Activated naive CD4-positive, alpha-beta T cell treated with anti-CD3 and anti-CD28 coated beads for 36 hours (primary cell): ENCODE measurements around the gene LZTFL1. TPM values are rescaled to one million over a fixed set of nuclear protein-coding genes. Genes with fewer than 3 reads are reported as not detected.

ENCODE experiments used
- CTCF ChIA-PET: fragments of 350-600 bp; sonication (Branson Sonifier 250); formaldehyde crosslinking; loops from one replicate; lab custom pipeline; 2021; ENCODE audit warnings: antibody characterized with exemption; lab: Charles Lee
- DNase-seq: peaks from one replicate; pipeline ENCODE4 v3.0.0-alpha.2; 2020
- H3K27ac Mint-ChIP-seq: one replicate; pipeline ENCODE4 v1.8.0; 2021; ENCODE audit warnings: mild to moderate bottlenecking, mixed read lengths
- H3K27me3 Mint-ChIP-seq: one replicate; pipeline ENCODE4 v1.8.0; 2021; ENCODE audit warnings: low read depth, mixed read lengths
- H3K36me3 Mint-ChIP-seq: one replicate; pipeline ENCODE4 v1.8.0; 2021; ENCODE audit warnings: low read depth, mixed read lengths
- H3K4me1 Mint-ChIP-seq: one replicate; pipeline ENCODE4 v1.8.0; 2021; ENCODE audit warnings: low read depth, mixed read lengths
- H3K4me3 Mint-ChIP-seq: one replicate; pipeline ENCODE4 v1.8.0; 2021; ENCODE audit warnings: mild to moderate bottlenecking, moderate library complexity, mixed read lengths
- H3K9me3 Mint-ChIP-seq: one replicate; pipeline ENCODE4 v1.8.0; 2021; ENCODE audit warnings: mixed read lengths
- intact Hi-C: fragments of 100-400 bp; cut with micrococcal nuclease; formaldehyde crosslinking; loops from one replicate; pipeline ENCODE4 v1.15.1; 2023
- total RNA-seq, 2 experiments: library from RNA; stranded (reverse); gene quantifications; one replicate each; pipeline ENCODE4 v1.2.3, GENCODE V29; 2021

LZTFL1 gene
- total RNA-seq, 2 experiments from 2014 or later = 3.6 to 4.1 TPM

DNA sequence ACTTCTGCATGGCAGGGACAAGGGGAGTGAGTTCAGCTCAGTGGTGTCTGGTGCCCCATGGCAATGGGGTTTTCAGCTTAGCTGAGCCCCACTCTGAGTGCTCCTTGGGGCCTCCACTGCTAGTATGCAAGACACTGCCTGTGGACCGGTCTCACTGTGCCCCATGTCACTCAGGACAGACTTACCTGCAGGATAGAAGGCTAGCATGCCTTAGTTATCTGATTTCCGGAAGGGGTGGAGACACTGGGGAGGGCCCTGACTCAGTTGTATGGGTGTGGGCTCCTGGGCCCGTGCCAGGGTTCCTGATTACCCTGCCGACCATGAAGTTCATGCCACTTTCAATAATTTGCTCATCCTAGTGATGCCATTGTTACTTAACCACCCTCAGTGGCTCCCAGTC is 41.3 kb downstream of the LZTFL1 start:
- peaks cover 26% of the 10 kb centered on the region for H3K27me3 Mint-ChIP-seq
- CTCF ChIA-PET = no interaction called here
- no peaks in the 10 kb centered on the region for H3K36me3 Mint-ChIP-seq
- no peak overlapping the region for H3K4me3 Mint-ChIP-seq
- peaks cover 5% of the 10 kb centered on the region for H3K4me1 Mint-ChIP-seq
- DNase-seq = no peak
- intact Hi-C loops = no loop called here
- H3K27ac Mint-ChIP-seq = no peak overlapping the region
- no peaks in the 10 kb centered on the region for H3K9me3 Mint-ChIP-seq

GRCh38 chr3:45799586-45799985 is 42.3 kb downstream of the LZTFL1 start:
- intact Hi-C loops = no loop called here
- CTCF ChIA-PET = no interaction called here
- no peak for DNase-seq
- Mint-ChIP-seq H3K36me3 (no peaks in the 10 kb centered on the region), H3K27me3 (peaks cover 37% of the 10 kb centered on the region), H3K4me3 (no peak overlapping the region), H3K9me3 (no peaks in the 10 kb centered on the region), H3K4me1 (peaks cover 7% of the 10 kb centered on the region), H3K27ac (no peak overlapping the region)

DNA sequence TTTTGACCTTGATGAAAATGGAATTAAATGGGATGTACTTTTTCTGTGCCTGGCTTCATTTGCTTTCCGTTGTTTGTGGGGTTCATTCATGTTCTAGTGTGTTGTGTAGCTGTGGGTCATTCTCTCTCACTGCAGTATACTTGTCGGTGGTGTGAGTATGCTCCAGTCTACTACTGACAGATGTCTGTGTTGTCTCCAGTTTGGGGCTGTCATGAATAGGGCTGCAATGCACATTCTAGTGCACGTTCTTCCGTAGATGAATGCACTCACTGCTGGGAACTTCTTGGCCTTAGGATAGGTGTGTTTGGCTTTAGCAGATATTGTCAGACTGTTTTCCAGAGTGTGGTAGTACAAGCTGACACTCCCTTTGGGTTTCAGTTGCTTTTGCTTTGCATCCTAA is 43.9 kb downstream of the LZTFL1 start:
- no peaks in the 10 kb centered on the region for H3K9me3 Mint-ChIP-seq
- CTCF ChIA-PET = interaction anchor here (1.2 kb wide), 1 partner anchor 131 kb away, joined by 3 read pairs; no protein-coding TSS in a partner anchor
- intact Hi-C loops = no loop called here
- H3K4me3 Mint-ChIP-seq = no peak overlapping the region
- H3K4me1 Mint-ChIP-seq = peaks cover 7% of the 10 kb centered on the region
- peaks cover 44% of the 10 kb centered on the region for H3K27me3 Mint-ChIP-seq
- H3K36me3 Mint-ChIP-seq = no peaks in the 10 kb centered on the region
- DNase-seq = no peak
- no peak overlapping the region for H3K27ac Mint-ChIP-seq

DNA sequence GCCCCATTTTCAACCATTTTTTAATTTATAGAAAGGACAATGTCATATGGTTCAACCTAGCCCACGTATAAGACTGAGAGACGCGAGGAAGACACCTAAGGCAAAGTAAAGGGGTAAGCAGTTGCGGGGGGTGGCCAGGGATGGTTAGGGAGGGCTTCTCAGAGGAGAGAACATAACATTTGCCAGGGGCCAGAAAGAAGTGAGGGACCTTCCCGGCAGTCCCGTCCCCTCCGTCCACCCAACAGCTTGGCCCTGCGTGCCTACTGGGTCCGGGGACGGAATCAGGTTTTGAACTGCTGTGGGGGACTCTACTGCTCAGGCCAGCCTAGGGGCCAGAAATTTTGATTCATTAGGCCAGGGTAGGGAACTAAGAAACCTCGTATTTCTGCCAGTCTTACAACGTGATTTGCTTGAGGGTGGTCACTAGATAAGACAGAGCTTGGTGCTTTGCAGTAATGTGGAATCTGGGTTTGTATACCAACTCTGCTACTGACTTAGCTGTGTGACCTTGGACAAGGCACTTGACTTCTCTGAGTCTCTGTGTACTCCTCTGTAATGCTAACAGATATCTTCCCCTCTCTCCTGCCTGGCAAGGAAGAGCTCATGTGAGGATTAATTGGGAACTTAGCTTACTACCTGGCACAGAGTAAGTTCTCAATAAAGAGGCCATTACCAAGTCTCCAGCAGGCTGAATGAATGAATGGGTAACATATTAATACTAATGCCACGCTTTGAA is 44.8 kb downstream of the LZTFL1 start:
- Mint-ChIP-seq H3K9me3 (no peaks in the 10 kb centered on the region), H3K4me3 (peak overlapping the region; percentile 35), H3K4me1 (peaks cover 7% of the 10 kb centered on the region), H3K36me3 (no peaks in the 10 kb centered on the region), H3K27me3 (peaks cover 44% of the 10 kb centered on the region), H3K27ac (no peak overlapping the region)
- intact Hi-C loops = no loop called here
- DNase-seq = no peak
- CTCF ChIA-PET = interaction anchor here (1.2 kb wide), 1 partner anchor 132 kb away, joined by 3 read pairs; no protein-coding TSS in a partner anchor

DNA sequence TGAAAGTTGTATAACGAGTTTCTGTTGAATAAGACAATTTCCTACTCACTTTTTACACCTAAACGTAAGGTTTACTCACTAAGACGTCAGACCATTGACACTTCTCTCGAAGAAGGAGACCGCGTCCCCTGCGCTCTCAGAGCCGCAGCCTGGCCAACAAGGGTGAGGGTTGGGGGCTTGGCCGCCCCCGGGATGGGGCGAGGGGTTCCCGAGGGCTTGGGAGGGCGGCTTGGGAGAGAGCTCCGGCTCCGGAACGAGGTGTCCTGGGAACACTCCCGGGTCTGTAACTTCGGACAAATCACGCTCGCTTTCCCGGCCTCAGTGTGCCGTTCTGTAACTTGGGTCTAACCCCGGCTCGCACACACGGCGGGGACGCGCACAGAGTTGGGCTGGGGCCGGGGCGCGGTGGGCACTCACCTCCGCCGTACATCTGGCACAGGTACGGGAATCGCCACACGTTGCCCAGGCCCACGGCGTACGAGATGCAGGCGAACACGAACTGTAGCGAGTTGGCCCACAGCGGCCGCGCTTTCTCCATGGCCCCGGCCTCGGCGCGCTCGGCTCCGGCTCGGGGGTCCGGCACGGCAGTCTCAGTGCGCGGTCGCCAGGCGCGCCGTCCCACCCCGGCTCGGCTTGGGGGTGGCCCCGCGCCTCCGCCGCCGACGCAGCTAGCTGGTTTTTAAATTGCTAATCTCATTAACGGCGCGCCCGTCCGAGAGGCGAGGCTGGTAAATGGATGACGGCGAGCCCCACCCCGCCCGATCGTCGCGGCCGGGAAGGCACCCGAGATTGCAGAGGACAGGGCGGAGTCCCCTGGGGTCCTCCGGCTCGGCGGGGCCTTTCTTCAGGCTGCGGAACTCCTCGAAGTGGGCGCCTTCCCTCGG is 45.8 kb downstream of the LZTFL1 start, which contains the start of gene SLC6A20:
TSS of gene SLC6A20 (minus strand) at position 655 of the 884 bp plus-strand sequence. CDS start at position 538, 117 bp downstream.
- H3K9me3 Mint-ChIP-seq = no peaks in the 10 kb centered on the region
- no peaks in the 10 kb centered on the region for H3K36me3 Mint-ChIP-seq
- intact Hi-C loops = no loop called here
- DNase-seq = peak; percentile 30
- peak within 1 kb of the TSS; percentile 57 for H3K4me3 Mint-ChIP-seq
- peaks cover 44% of the 10 kb centered on the region for H3K27me3 Mint-ChIP-seq
- peaks cover 7% of the 10 kb centered on the region for H3K4me1 Mint-ChIP-seq
- CTCF ChIA-PET = no interaction called here
- no peak within 1 kb of the TSS for H3K27ac Mint-ChIP-seq

DNA sequence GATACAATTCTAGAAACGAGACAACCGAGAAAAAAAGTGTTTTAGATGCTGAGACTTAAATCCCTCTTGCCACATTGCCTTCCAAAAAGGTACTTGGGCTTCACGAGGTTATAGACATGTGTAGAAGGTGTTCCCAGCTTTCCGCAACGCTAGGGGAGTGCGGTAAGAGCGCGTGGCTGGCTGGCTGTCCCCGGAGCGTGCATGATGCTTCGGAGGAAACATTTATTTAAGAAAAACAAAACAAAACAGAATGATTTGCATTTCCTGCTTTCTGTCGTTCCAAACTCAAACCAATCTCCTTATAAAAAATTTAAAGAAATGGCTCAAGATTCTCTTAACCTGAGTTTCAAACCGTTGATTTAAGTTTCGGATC is 46.4 kb downstream of the LZTFL1 start:
- CTCF ChIA-PET = no interaction called here
- no peak for DNase-seq
- intact Hi-C loops = no loop called here

DNA sequence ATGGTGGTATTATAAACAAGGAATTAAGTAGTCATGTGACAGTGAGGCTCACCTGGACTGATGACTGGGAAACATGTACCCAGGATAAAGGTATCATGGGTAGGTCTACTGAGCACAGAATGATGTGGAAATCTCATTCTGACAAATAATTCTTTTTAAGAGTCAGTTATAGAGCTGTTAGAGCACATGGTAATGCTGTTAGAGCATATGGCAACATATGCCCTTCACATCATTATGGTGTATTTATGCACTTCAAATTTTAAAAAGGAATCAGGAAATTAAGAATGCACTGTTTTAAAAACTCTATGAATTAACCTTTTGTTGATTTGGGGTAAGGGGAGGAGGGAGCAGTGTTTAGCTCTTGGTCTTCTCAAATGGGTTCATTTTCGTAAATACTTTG is 47.3 kb downstream of the LZTFL1 start:
- CTCF ChIA-PET = no interaction called here
- peaks cover 7% of the 10 kb centered on the region for H3K4me1 Mint-ChIP-seq
- no peak for DNase-seq
- H3K4me3 Mint-ChIP-seq = no peak overlapping the region
- H3K9me3 Mint-ChIP-seq = peaks cover 11% of the 10 kb centered on the region
- H3K36me3 Mint-ChIP-seq = no peaks in the 10 kb centered on the region
- H3K27ac Mint-ChIP-seq = no peak overlapping the region
- intact Hi-C loops = no loop called here
- H3K27me3 Mint-ChIP-seq = peaks cover 44% of the 10 kb centered on the region

More for the DNA sequence above, 46.4 kb downstream of the LZTFL1 start:
- H3K27me3 Mint-ChIP-seq = peaks cover 46% of the 10 kb centered on the region
- peaks cover 3% of the 10 kb centered on the region for H3K9me3 Mint-ChIP-seq
- no peaks in the 10 kb centered on the region for H3K36me3 Mint-ChIP-seq
- peak overlapping the region; percentile 57 for H3K4me3 Mint-ChIP-seq
- no peak overlapping the region for H3K27ac Mint-ChIP-seq
- peaks cover 7% of the 10 kb centered on the region for H3K4me1 Mint-ChIP-seq

- Mint-ChIP-seq H3K36me3 (no peaks in the 10 kb centered on the region), H3K27ac (no peak overlapping the region), H3K9me3 (peaks cover 11% of the 10 kb centered on the region), H3K4me3 (no peak overlapping the region), H3K4me1 (peaks cover 7% of the 10 kb centered on the region), H3K27me3 (peaks cover 44% of the 10 kb centered on the region)
- no peak for DNase-seq
- CTCF ChIA-PET = no interaction called here
- intact Hi-C loops = no loop called here
These were observed 47.8 kb downstream of the LZTFL1 start for GRCh38 chr3:45794177-45794560.

DNA sequence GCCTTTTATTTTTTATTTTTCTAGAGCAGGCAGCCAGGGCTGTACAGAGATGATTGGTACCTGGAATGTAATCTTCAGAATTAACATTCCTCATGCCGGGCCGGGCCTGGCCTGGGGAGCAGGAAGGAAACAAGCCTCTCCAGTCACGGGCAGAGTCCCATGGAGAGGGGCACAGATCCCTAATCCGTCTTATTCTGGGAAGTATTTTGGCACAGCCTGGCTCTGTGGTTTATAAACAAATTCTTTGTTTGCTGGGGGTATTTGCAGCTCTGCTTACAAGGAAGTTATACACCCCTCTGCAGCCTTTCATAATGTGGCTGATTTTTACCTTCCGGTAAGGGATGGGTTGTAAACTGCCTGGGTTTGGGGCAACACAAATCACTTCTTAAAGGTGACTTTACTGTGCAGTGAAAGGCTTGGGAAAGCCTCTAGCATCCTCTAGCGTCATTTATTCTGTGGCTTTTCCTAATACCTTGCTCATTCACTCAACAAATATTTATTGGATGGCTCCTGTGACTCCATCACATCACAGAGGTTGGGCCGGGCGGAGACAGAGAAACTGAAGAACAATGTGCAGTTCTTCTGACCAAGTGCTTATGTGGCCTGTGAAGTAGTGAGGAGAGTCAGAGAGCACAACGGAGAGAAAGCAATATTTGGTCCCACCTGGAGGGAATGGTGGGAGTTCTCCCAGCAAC is 48.3 kb downstream of the LZTFL1 start:
- Mint-ChIP-seq H3K36me3 (no peaks in the 10 kb centered on the region), H3K27me3 (peaks cover 39% of the 10 kb centered on the region), H3K4me3 (no peak overlapping the region), H3K27ac (no peak overlapping the region), H3K9me3 (peaks cover 13% of the 10 kb centered on the region), H3K4me1 (peaks cover 7% of the 10 kb centered on the region)
- no peak for DNase-seq
- CTCF ChIA-PET = no interaction called here
- intact Hi-C loops = no loop called here

DNA sequence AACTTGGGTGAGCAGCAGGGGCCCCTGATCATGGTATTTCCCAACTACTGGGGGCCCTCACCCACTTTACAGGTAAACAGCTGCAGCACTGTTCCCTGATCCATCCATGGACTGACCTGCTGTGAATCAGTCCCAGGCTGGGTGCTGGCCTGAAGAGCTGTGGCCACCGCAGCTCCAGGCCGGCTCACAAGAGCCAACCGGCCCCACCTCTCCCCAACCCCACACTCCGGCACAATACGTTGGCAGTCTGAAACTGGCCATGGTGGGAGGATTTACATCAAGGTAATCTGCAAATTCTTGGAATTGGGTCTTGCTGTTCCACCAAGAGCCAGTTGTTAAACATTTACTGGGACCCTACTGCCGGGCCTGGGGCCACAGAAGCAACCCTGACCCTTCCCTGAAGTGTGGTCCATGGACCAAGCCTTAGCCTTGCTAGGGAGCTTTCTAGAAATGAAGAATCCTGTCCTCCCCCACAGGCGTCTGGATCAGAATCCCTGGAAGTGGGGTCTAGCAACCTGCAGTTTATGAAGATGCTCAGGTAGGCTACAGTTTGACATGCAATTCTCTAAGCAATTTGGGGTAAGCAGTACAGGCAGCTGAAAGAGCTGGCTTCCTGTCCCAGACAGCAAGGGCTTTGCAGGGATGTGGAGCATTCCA is 49.3 kb downstream of the LZTFL1 start:
- Mint-ChIP-seq H3K27me3 (peaks cover 34% of the 10 kb centered on the region), H3K4me3 (no peak overlapping the region), H3K9me3 (peaks cover 13% of the 10 kb centered on the region), H3K36me3 (no peaks in the 10 kb centered on the region), H3K27ac (no peak overlapping the region), H3K4me1 (peaks cover 7% of the 10 kb centered on the region)
- CTCF ChIA-PET = no interaction called here
- no peak for DNase-seq
- intact Hi-C loops = no loop called here

DNA sequence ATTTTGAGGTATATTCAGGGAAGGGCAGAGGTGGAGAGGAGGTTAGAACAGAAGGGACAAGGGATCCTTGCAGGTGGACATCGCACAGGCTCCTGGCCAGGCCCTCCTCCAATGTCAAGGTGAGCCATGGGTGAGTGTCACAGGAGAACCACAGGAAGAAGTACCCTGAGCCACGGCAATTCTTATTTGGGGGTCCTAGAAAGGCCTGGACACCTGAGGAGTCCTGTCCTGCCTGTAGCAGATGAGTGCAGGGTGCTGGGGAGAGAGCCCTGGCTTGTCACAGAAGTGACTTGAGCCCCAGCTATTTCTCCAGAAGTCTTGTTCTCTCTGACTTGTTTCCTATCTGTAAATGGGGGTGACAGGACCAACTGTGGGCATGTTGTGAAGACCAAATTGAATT is 49.9 kb downstream of the LZTFL1 start:
- CTCF ChIA-PET = no interaction called here
- H3K4me3 Mint-ChIP-seq = no peak overlapping the region
- peaks cover 7% of the 10 kb centered on the region for H3K4me1 Mint-ChIP-seq
- no peaks in the 10 kb centered on the region for H3K36me3 Mint-ChIP-seq
- intact Hi-C loops = no loop called here
- H3K27ac Mint-ChIP-seq = no peak overlapping the region
- peaks cover 13% of the 10 kb centered on the region for H3K9me3 Mint-ChIP-seq
- peaks cover 32% of the 10 kb centered on the region for H3K27me3 Mint-ChIP-seq
- DNase-seq = no peak

DNA sequence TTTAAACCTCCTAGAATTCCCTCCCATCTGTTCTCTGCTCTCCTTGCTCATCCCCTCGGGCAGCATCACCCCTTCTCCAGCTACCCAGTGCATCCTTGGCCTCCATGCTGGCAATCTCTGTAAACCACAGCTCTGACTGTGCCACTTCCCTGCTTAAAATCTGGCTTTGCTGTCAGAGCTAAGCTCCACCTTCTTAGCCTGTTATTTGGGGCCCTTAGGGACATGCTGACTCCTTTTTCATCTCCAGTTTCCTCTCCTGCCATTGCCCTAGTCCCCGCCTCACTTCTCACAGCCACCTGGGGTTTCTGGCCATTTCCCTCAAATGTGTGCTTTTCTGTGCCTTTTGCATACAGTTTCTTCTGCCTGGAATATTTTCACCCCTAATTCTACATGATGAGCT is 51.3 kb downstream of the LZTFL1 start:
- Mint-ChIP-seq H3K36me3 (no peaks in the 10 kb centered on the region), H3K4me3 (no peak overlapping the region), H3K27me3 (peaks cover 24% of the 10 kb centered on the region), H3K27ac (no peak overlapping the region), H3K9me3 (peaks cover 13% of the 10 kb centered on the region), H3K4me1 (peaks cover 2% of the 10 kb centered on the region)
- CTCF ChIA-PET = no interaction called here
- intact Hi-C loops = no loop called here
- no peak for DNase-seq
